ENCODE measurements around the gene AMIGO2. TPM values are rescaled to one million over a fixed set of nuclear protein-coding genes. Genes with fewer than 3 reads are reported as not detected.

AMIGO2 gene
- total and polyA plus RNA-seq, 2 experiments from 2014 or later = 1.8 to 3.8 TPM

GRCh38 chr12:47122602-47123001 lies 42.8 kb upstream of the AMIGO2 start:
- Histone ChIP-seq H3K4me2 (no peak overlapping the region), H3K79me2 (replicated peaks; ENCODE audit: insufficient read depth) (no peaks in the 10 kb centered on the region), H3K4me1 (ENCODE audit: insufficient read depth) (no peaks in the 10 kb centered on the region), H3K9me2 (ENCODE audit: insufficient read depth) (no peaks in the 10 kb centered on the region), H4K20me1 (replicated peaks; ENCODE audit: insufficient read depth) (no peaks in the 10 kb centered on the region), H3K36me3 (ENCODE audit: insufficient read depth) (no peaks in the 10 kb centered on the region), H3K27me3 (ENCODE audit: insufficient read depth) (no peaks in the 10 kb centered on the region), H3K27ac (ENCODE audit: low read depth) (no peak overlapping the region), H3K4me3 (no peak overlapping the region), H3F3A (replicated peaks; ENCODE audit: low read depth) (no peaks in the 10 kb centered on the region), H2AFZ (no peak overlapping the region; the same call in 1 of the 2 replicates)
- no peak overlapping the region for H3K4me3 Mint-ChIP-seq
- TF ChIP-seq EZH2 (IDR thresholded peaks at IDR 0.05; ENCODE audit: low read depth, unreplicated experiment) (no peak), POLR2AphosphoS5 (IDR thresholded peaks at IDR 0.05; ENCODE audit: low read depth) (no peak), JUNB (IDR thresholded peaks at IDR 0.05; ENCODE audit: unreplicated experiment) (no peak), ETS1 (IDR thresholded peaks at IDR 0.05) (no peak), NANOG (IDR thresholded peaks at IDR 0.05; ENCODE audit: borderline replicate concordance) (no peak), EZH2phosphoT487 (IDR thresholded peaks at IDR 0.05; ENCODE audit: unreplicated experiment) (no peak), ZNF331 (CRISPR knock-in tag; IDR thresholded peaks at IDR 0.05; ENCODE audit: low read depth) (no peak), ZNF114 (CRISPR knock-in tag; IDR thresholded peaks at IDR 0.05) (no peak), STAT1 (IDR thresholded peaks at IDR 0.05; ENCODE audit: unreplicated experiment) (no peak), CTCF (conservative IDR thresholded peaks at IDR 0.05; ENCODE audit: low read depth in 2 of 2) (no peak), REST (IDR thresholded peaks at IDR 0.05; ENCODE audit: unreplicated experiment) (no peak), CREB1 (CRISPR knock-in tag; IDR thresholded peaks at IDR 0.05; ENCODE audit: low read depth) (no peak)
- TF ChIP-seq, protein P1, sequence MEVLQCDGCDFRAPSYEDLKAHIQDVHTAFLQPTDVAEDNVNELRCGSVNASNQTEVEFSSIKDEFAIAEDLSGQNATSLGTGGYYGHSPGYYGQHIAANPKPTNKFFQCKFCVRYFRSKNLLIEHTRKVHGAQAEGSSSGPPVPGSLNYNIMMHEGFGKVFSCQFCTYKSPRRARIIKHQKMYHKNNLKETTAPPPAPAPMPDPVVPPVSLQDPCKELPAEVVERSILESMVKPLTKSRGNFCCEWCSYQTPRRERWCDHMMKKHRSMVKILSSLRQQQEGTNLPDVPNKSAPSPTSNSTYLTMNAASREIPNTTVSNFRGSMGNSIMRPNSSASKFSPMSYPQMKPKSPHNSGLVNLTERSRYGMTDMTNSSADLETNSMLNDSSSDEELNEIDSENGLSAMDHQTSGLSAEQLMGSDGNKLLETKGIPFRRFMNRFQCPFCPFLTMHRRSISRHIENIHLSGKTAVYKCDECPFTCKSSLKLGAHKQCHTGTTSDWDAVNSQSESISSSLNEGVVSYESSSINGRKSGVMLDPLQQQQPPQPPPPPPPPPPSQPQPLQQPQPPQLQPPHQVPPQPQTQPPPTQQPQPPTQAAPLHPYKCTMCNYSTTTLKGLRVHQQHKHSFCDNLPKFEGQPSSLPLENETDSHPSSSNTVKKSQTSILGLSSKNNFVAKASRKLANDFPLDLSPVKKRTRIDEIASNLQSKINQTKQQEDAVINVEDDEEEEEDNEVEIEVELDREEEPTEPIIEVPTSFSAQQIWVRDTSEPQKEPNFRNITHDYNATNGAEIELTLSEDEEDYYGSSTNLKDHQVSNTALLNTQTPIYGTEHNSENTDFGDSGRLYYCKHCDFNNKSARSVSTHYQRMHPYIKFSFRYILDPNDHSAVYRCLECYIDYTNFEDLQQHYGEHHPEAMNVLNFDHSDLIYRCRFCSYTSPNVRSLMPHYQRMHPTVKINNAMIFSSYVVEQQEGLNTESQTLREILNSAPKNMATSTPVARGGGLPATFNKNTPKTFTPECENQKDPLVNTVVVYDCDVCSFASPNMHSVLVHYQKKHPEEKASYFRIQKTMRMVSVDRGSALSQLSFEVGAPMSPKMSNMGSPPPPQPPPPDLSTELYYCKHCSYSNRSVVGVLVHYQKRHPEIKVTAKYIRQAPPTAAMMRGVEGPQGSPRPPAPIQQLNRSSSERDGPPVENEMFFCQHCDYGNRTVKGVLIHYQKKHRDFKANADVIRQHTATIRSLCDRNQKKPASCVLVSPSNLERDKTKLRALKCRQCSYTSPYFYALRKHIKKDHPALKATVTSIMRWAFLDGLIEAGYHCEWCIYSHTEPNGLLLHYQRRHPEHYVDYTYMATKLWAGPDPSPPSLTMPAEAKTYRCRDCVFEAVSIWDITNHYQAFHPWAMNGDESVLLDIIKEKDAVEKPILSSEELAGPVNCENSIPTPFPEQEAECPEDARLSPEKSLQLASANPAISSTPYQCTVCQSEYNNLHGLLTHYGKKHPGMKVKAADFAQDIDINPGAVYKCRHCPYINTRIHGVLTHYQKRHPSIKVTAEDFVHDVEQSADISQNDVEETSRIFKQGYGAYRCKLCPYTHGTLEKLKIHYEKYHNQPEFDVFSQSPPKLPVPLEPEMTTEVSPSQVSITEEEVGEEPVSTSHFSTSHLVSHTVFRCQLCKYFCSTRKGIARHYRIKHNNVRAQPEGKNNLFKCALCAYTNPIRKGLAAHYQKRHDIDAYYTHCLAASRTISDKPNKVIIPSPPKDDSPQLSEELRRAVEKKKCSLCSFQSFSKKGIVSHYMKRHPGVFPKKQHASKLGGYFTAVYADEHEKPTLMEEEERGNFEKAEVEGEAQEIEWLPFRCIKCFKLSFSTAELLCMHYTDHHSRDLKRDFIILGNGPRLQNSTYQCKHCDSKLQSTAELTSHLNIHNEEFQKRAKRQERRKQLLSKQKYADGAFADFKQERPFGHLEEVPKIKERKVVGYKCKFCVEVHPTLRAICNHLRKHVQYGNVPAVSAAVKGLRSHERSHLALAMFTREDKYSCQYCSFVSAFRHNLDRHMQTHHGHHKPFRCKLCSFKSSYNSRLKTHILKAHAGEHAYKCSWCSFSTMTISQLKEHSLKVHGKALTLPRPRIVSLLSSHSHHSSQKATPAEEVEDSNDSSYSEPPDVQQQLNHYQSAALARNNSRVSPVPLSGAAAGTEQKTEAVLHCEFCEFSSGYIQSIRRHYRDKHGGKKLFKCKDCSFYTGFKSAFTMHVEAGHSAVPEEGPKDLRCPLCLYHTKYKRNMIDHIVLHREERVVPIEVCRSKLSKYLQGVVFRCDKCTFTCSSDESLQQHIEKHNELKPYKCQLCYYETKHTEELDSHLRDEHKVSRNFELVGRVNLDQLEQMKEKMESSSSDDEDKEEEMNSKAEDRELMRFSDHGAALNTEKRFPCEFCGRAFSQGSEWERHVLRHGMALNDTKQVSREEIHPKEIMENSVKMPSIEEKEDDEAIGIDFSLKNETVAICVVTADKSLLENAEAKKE (CRISPR knock-in tag; IDR thresholded peaks at IDR 0.05) = no peak
- H3K27ac Mint-ChIP-seq = no peak overlapping the region
- H3K9me3 Mint-ChIP-seq = no peaks in the 10 kb centered on the region
- no peak for DNase-seq (ENCODE audit: low spot score)
- no peaks in the 10 kb centered on the region for H3K27me3 Mint-ChIP-seq (ENCODE audit: insufficient read depth, low read depth, poor library complexity)
- H3K36me3 Mint-ChIP-seq (ENCODE audit: low read depth) = no peaks in the 10 kb centered on the region
- H3K4me1 Mint-ChIP-seq = no peaks in the 10 kb centered on the region
- ATAC-seq = no peak
